Ascending aorta (tissue), 2 donors: ENCODE results near the gene NHS. TPM values are rescaled to one million over a fixed set of nuclear protein-coding genes. Genes with fewer than 3 reads are reported as not detected.

Experiments
- DNase-seq, 2 donors: peaks; one replicate each; pipeline ENCODE4 v3.0.0-alpha.2; 2019; ENCODE audit warnings: low spot score in 2 of 2
- H3K27ac ChIP-seq, 2 donors: fragments of 200-600 bp; sonication (generic); one replicate each; pipeline ENCODE4 v1.5.1; 2016 to 2017; ENCODE audit warnings: mild to moderate bottlenecking in 1 of 2
- H3K27me3 ChIP-seq: fragments of 200-600 bp; sonication (generic); one replicate; pipeline ENCODE4 v1.5.1; 2017
- H3K36me3 ChIP-seq, 2 donors: fragments of 200-600 bp; sonication (generic); one replicate each; pipeline ENCODE4 v1.5.1; 2016
- H3K4me1 ChIP-seq, 2 donors: fragments of 200-600 bp; sonication (generic); one replicate each; pipeline ENCODE4 v1.5.1; 2016 to 2017; ENCODE audit warnings: mild to moderate bottlenecking in 1 of 2
- H3K4me3 ChIP-seq, 2 donors: fragments of 200-600 bp; sonication (generic); one replicate each; pipeline ENCODE4 v1.5.1; 2016 to 2017; ENCODE audit warnings: mild to moderate bottlenecking in 1 of 2
- H3K9me3 ChIP-seq, 2 donors: fragments of 200-600 bp; sonication (generic); one replicate each; pipeline ENCODE4 v1.5.1; 2016
- intact Hi-C: fragments of 100-400 bp; cut with DNase I; formaldehyde crosslinking; loops from one replicate; pipeline ENCODE4 v1.15.1; 2023
- total RNA-seq: library from RNA; depleted of rRNA; stranded (reverse); fragments of >200 nt; gene quantifications from one replicate; pipeline ENCODE4 v1.1.0, GENCODE V29; 2016
- TF ChIP-seq, protein P1 (sequence below), 3 experiments: fragments of 200-600 bp in 2 of 3; fragments of 450-650 bp in 1 of 3; sonication (generic) in 2 of 3; IDR thresholded peaks; one replicate each; pipeline ENCODE4 v1.5.1; 2016 to 2019; ENCODE audit warnings: antibody characterized with exemption in 3 of 3, mild to moderate bottlenecking in 1 of 3, moderate library complexity in 1 of 3

NHS gene
- total RNA-seq, 1 donor from 2014 or later: 8.8 TPM

GRCh38 chrX:17606231-17606630 is 231.2 kb downstream of the NHS start:
- intact Hi-C loops: no loop called here
- no peak for DNase-seq
- no peaks in the 10 kb centered on the region for H3K36me3 ChIP-seq
- no peak overlapping the region for H3K27ac ChIP-seq
- H3K27me3 ChIP-seq: no peaks in the 10 kb centered on the region
- H3K4me3 ChIP-seq: no peak overlapping the region
- H3K9me3 ChIP-seq: no peaks in the 10 kb centered on the region
- TF ChIP-seq, protein P1, sequence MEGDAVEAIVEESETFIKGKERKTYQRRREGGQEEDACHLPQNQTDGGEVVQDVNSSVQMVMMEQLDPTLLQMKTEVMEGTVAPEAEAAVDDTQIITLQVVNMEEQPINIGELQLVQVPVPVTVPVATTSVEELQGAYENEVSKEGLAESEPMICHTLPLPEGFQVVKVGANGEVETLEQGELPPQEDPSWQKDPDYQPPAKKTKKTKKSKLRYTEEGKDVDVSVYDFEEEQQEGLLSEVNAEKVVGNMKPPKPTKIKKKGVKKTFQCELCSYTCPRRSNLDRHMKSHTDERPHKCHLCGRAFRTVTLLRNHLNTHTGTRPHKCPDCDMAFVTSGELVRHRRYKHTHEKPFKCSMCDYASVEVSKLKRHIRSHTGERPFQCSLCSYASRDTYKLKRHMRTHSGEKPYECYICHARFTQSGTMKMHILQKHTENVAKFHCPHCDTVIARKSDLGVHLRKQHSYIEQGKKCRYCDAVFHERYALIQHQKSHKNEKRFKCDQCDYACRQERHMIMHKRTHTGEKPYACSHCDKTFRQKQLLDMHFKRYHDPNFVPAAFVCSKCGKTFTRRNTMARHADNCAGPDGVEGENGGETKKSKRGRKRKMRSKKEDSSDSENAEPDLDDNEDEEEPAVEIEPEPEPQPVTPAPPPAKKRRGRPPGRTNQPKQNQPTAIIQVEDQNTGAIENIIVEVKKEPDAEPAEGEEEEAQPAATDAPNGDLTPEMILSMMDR (IDR thresholded peaks at IDR 0.05): no peak
- peaks cover 0 to 9% of the 10 kb centered on the region in 2 donors for H3K4me1 ChIP-seq

DNA sequence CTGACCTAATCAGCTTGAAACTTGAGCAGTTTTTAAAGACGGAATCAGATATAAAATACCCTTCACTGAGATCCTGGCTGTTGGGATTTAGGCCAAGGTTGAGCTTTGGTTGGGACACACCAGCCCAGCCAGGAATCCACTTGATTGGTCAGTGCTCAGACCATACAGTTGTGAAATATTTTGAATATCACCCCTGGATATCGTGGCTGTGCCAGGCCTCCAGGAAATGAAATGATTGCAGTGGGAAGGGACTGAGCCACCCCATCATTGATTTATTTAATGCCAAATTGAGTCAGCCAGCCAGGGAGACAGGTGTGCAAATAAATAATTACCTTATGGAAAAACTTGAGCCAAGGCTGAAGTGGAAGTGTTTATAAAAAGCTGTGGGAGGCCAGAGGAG is 233.9 kb downstream of the NHS start:
- no peaks in the 10 kb centered on the region for H3K36me3 ChIP-seq
- H3K27me3 ChIP-seq: no peaks in the 10 kb centered on the region
- intact Hi-C loops: no loop called here
- H3K4me3 ChIP-seq: no peak overlapping the region
- no peak overlapping the region for H3K27ac ChIP-seq
- TF ChIP-seq, protein P1 (IDR thresholded peaks at IDR 0.05): no peak
- no peak for DNase-seq
- H3K4me1 ChIP-seq: peaks cover 0 to 4% of the 10 kb centered on the region in 2 donors
- no peaks in the 10 kb centered on the region for H3K9me3 ChIP-seq

DNA sequence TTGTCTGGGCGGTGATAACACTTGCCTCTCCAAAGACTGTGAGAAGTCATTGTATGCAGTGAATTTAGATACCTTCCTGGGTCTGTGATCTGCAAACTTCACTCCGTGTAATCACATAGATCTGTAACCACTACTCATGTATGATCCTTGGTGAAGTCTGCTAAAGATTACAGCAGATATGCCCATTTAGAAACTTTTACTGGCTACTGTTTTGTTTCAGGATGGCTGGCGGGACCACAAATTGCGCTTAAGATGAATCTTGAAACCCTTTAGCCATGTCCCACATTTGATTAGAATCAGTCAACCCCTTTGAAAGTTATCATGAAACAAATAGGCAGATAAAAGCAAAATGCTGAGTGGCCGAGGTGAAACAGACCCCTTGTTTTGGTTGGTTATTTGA is 235.8 kb downstream of the NHS start:
- no peaks in the 10 kb centered on the region for H3K9me3 ChIP-seq
- no peak overlapping the region for H3K4me3 ChIP-seq
- intact Hi-C loops: loop anchor here (5.0 kb wide), 1 partner anchor 47 kb away; no protein-coding TSS in a partner anchor

GRCh38 chrX:17613979-17614588 is 239.1 kb downstream of the NHS start:
- Histone ChIP-seq H3K4me1 (no peaks in the 10 kb centered on the region), H3K27me3 (no peaks in the 10 kb centered on the region), H3K4me3 (no peak overlapping the region), H3K27ac (no peak overlapping the region), H3K9me3 (no peaks in the 10 kb centered on the region), H3K36me3 (no peaks in the 10 kb centered on the region)
- TF ChIP-seq, protein P1 (IDR thresholded peaks at IDR 0.05): no peak
- DNase-seq: no peak
- intact Hi-C loops: loop anchor here (5.0 kb wide), 1 partner anchor 43 kb away; no protein-coding TSS in a partner anchor

More for the DNA sequence above, 235.8 kb downstream of the NHS start:
- Histone ChIP-seq H3K27ac (no peak overlapping the region), H3K27me3 (no peaks in the 10 kb centered on the region), H3K36me3 (no peaks in the 10 kb centered on the region), H3K4me1 (no peaks in the 10 kb centered on the region)
- no peak for DNase-seq
- TF ChIP-seq, protein P1 (IDR thresholded peaks at IDR 0.05): no peak

DNA sequence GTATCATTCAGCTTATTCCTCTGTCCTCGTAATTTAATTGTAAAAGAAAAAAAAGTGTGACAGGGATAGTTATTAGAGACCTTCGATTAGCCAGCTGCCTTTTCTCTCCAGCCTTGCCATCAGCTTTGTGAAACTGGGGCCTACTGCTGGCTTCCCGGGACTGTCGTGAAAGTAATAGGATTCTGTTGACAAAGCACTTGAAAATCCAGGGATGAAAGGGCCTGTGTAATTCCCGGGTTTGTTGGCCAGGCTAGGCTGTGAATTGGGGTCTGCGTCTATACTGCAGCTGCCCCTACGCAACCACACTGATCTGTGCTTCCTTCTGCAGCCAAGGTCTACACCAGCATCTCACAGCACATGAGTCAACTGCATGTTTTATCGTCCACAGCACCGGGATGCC is 241.9 kb downstream of the NHS start:
- intact Hi-C loops: no loop called here
- Histone ChIP-seq H3K36me3 (no peaks in the 10 kb centered on the region), H3K27ac (no peak overlapping the region), H3K4me1 (no peaks in the 10 kb centered on the region), H3K27me3 (no peaks in the 10 kb centered on the region), H3K4me3 (no peak overlapping the region), H3K9me3 (no peaks in the 10 kb centered on the region)
- DNase-seq: no peak
- TF ChIP-seq, protein P1 (IDR thresholded peaks at IDR 0.05): no peak
